Dermis blood vessel endothelial cell (primary cell): Measurements from ENCODE around the gene ACBD6. TPM values are rescaled to one million over a fixed set of nuclear protein-coding genes. Genes with fewer than 3 reads are reported as not detected.

Source experiments
- total RNA-seq: library from RNA; depleted of rRNA; stranded (reverse); fragments of >200 nt; gene quantifications from 2 replicates; pipeline ENCODE4 v1.2.3, GENCODE V29; 2014

ACBD6 gene
- total RNA-seq, 1 donor from 2014 or later: 52.6 TPM

Other genes starting within 250 kb of the ACBD6 start
- not detected in 2 replicates for gene OVAAL, start 56.4 kb upstream of the ACBD6 start, total RNA-seq
- 26.0 and 34.9 TPM in 2 replicates for gene XPR1, start 129.4 kb upstream of the ACBD6 start, total RNA-seq